Osteoblast (primary cell): Measurements from ENCODE around the gene TACR1. TPM values are rescaled to one million over a fixed set of nuclear protein-coding genes. Genes with fewer than 3 reads are reported as not detected.

ENCODE experiments used
- DNase-seq: peaks from one replicate; pipeline ENCODE4 v3.0.0; 2011; ENCODE audit warnings: low spot score, mixed read lengths; ENCODE audit not compliant: insufficient read length; ENCODE audit errors: missing footprints
- H2AFZ ChIP-seq: 2 replicates; pipeline ENCODE4 v1.6.0; 2011; ENCODE audit warnings: mild to moderate bottlenecking, low read length
- H3K27ac ChIP-seq: 2 replicates; pipeline ENCODE4 v1.5.1; 2011; ENCODE audit warnings: mild to moderate bottlenecking, low read depth, low read length, moderate library complexity
- H3K27me3 ChIP-seq: 2 replicates; pipeline ENCODE4 v1.6.0; 2012; ENCODE audit warnings: mild to moderate bottlenecking, control low read depth, inconsistent platforms, low read length, moderate library complexity; ENCODE audit not compliant: insufficient read depth
- H3K36me3 ChIP-seq: 2 replicates; pipeline ENCODE4 v1.5.1; 2011; ENCODE audit warnings: mild to moderate bottlenecking, low read length, control low read depth, moderate library complexity; ENCODE audit not compliant: insufficient read depth
- H3K4me1 ChIP-seq: 2 replicates; pipeline ENCODE4 v1.5.1; 2011; ENCODE audit warnings: mild to moderate bottlenecking, low read length, control low read depth, moderate library complexity; ENCODE audit not compliant: insufficient read depth
- H3K4me2 ChIP-seq: 2 replicates; pipeline ENCODE4 v1.6.0; 2011; ENCODE audit warnings: mild to moderate bottlenecking, low read length; ENCODE audit not compliant: insufficient read depth
- H3K4me3 ChIP-seq: fragments of 200-600 bp; sonication (generic); 3 replicates; pipeline ENCODE4 v1.5.1; 2012; ENCODE audit warnings: mild to moderate bottlenecking, low read length, inconsistent platforms; ENCODE audit not compliant: insufficient read depth
- H3K79me2 ChIP-seq: 2 replicates; pipeline ENCODE4 v1.6.0; 2012; ENCODE audit warnings: mild to moderate bottlenecking, low read length, control low read depth, inconsistent platforms; ENCODE audit not compliant: insufficient read depth
- H3K9me3 ChIP-seq: 2 replicates; pipeline ENCODE4 v1.5.1; 2011; ENCODE audit warnings: low read depth, low read length, control low read depth
- H4K20me1 ChIP-seq: 2 replicates; pipeline ENCODE4 v1.6.0; 2012; ENCODE audit warnings: mild to moderate bottlenecking, low read length, control low read depth; ENCODE audit not compliant: insufficient read depth
- CTCF ChIP-seq: IDR thresholded peaks from 2 replicates; pipeline ENCODE4 v1.5.1; 2011; ENCODE audit warnings: mild to moderate bottlenecking, low read depth, low read length, moderate library complexity; ENCODE audit errors: extremely low read depth
- total RNA-seq: library from RNA; depleted of rRNA; stranded (reverse); fragments of >200 nt; gene quantifications from 2 replicates; pipeline ENCODE4 v1.2.3, GENCODE V29; 2012

The TACR1 gene
- total RNA-seq, 1 donor: under 0.01 TPM

GRCh38 chr2:75074228-75074627 lies 125.1 kb downstream of the TACR1 start:
- TF ChIP-seq CTCF: no peak
- Histone ChIP-seq H4K20me1 (no peaks in the 10 kb centered on the region), H3K4me1 (no peaks in the 10 kb centered on the region), H3K4me3 (no peak overlapping the region), H3K9me3 (no peaks in the 10 kb centered on the region), H2AFZ (no peak overlapping the region), H3K27me3 (peaks cover 4% of the 10 kb centered on the region), H3K27ac (no peak overlapping the region), H3K79me2 (no peaks in the 10 kb centered on the region), H3K4me2 (no peak overlapping the region), H3K36me3 (no peaks in the 10 kb centered on the region)
- DNase-seq: no peak

DNA sequence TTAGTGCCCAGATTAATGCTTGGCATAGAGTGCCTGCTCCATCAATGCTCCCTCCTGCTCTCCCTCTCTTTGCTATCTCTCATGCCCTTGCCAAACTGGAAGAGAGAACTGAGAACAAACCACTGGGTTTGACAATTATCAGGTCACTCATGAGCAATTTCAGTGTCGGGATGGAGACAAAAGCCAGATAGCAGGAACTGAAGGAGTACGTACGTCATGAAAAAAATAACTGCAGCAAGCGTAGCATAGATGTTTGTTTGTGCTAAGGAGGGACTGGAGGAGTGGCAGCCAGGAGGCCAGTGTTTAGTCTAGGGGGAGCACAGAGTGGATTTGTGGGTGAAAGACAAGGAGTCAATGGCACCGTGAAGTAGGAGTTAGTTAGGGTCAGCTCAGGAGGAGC lies 127.6 kb downstream of the TACR1 start:
- Histone ChIP-seq H3K4me1 (no peaks in the 10 kb centered on the region), H3K9me3 (no peaks in the 10 kb centered on the region), H4K20me1 (no peaks in the 10 kb centered on the region), H3K27ac (no peak overlapping the region), H3K79me2 (no peaks in the 10 kb centered on the region), H3K4me3 (no peak overlapping the region), H3K4me2 (no peak overlapping the region), H2AFZ (no peak overlapping the region), H3K27me3 (peaks cover 4% of the 10 kb centered on the region), H3K36me3 (no peaks in the 10 kb centered on the region)
- TF ChIP-seq CTCF: no peak
- DNase-seq: no peak

GRCh38 chr2:75068546-75068945 lies 130.8 kb downstream of the TACR1 start:
- Histone ChIP-seq H3K9me3 (no peaks in the 10 kb centered on the region), H3K4me1 (peaks cover 19% of the 10 kb centered on the region), H4K20me1 (no peaks in the 10 kb centered on the region), H3K27me3 (peaks cover 4% of the 10 kb centered on the region), H3K4me2 (no peak overlapping the region), H3K27ac (no peak overlapping the region), H3K36me3 (no peaks in the 10 kb centered on the region), H2AFZ (no peak overlapping the region), H3K79me2 (no peaks in the 10 kb centered on the region), H3K4me3 (no peak overlapping the region)
- TF ChIP-seq CTCF: peak; percentile 36
- no peak for DNase-seq

- Histone ChIP-seq H4K20me1 (no peaks in the 10 kb centered on the region), H3K36me3 (no peaks in the 10 kb centered on the region), H3K4me3 (no peak overlapping the region), H3K9me3 (no peaks in the 10 kb centered on the region), H2AFZ (no peak overlapping the region), H3K4me1 (peaks cover 19% of the 10 kb centered on the region), H3K27ac (no peak overlapping the region), H3K27me3 (peaks cover 2% of the 10 kb centered on the region), H3K79me2 (no peaks in the 10 kb centered on the region), H3K4me2 (no peak overlapping the region)
- no peak for DNase-seq
- no peak for TF ChIP-seq CTCF
These were observed 131.8 kb downstream of the TACR1 start for GRCh38 chr2:75067506-75067905.
